ENCODE results near the gene OR2Y1.
"Not testable (repeated sequence)": the region's sequence is repeated elsewhere in the genome, so short reads cannot be mapped to it uniquely, and the experiment has no call there.

OR2Y1 gene

DNA sequence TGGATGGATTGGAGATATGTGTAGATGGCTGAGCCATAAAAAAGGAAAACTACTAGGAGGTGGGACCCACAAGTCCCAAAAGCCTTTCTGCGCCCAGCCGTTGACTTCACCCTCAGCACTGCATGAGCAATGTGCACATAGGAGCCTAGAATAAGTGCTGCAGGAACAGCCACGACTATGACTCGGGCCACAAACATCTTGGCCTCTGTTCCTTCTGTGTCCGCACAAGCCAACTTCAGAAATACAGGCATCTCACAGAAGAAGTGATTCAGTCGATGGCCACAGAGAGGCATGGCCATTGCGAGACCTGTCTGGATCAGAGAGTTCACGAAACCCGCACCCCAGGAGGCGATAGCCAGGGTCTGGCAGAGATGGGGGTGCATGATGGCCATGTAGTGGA lies 587 bp downstream of the OR2Y1 start:
- no peak for DNase-seq (ENCODE audit: low read depth in 2 of 2)

DNA sequence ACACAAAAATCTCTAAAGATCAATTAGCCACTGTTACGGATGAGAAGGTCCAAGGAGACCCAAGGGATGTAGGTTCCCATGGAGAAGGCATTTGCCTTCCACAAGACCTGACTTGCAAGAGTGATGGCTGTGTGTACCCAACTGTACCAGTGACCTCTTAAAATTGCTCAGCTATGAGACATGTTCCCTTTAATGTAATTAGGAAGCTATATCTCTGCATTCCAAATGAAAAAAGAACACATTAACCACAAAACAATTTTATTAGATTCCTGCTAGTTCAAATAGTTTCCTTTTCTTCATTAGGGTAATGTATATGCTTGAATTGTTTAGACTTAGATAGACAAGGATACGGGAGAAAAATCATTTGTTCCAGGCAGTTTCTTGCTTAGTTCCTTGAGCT lies 3.3 kb downstream of the OR2Y1 start:
- DNase-seq (ENCODE audit: low read depth in 2 of 2), result no peak

DNA sequence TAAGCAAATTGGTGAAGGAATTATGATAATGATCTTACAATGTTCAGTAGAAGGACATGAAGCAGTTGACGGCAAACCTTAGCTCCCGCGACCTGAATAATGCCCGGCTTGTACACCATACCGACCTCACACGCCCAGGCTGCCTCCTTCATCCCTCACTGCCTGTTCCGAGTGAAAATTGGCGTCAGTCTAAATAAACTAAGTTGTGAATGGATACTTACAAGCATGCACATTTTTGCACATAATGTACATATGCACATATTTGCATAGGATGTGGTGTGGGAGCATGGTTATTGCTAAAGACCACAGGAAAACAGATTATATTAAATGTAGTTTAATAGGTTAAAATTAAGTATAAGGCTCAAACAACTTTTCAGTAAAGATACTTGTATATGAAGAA lies 14.9 kb downstream of the OR2Y1 start:
- DNase-seq (ENCODE audit: low read depth in 2 of 2), result no peak

DNA sequence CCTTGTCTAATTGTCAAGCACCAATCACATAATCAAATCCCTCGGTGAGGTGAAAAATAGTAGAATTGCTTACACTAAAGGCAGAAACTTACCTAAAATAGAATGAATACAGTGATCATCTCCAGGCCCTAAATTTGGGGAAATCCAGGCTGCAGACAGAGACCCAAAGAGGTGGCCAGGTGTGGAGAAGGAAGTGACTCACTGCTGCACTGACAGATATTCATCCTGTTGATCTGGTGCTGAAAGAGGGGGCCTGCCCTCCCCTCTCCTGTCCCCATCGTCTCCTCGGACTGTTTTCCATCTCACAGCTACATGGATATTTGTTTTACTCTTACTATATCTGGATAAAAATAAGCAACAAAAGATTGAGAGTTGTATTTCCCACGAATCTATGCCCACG lies 15.9 kb downstream of the OR2Y1 start:
- no peak for DNase-seq (ENCODE audit: low read depth in 2 of 2)

GRCh38 chr5:180720486-180720885 lies 19.4 kb downstream of the OR2Y1 start:
- no peak for DNase-seq (ENCODE audit: low read depth in 2 of 2)

DNA sequence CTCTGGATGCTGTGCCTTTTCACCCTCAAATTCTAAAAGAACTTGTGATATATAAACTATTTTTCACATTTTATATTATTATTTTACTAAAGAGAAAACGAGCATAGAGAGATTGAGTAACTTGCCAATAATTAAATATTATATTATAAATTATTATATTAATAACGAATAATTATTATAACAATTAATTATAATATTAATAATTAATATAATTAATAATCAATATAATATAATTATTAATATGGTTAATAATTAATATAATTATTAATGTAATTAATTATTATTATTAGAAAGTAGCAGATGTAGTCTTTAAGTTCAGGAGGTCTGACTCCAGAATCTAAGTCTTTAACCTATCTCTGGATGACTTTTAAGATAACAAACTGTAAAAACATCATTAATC lies 20.1 kb downstream of the OR2Y1 start:
- DNase-seq (ENCODE audit: low read depth in 2 of 2), result no peak

GRCh38 chr5:180718810-180719453 lies 20.9 kb downstream of the OR2Y1 start:
- peak; percentile 6 to 14 for DNase-seq (ENCODE audit: low read depth in 2 of 2)

- DNase-seq (ENCODE audit: low read depth in 2 of 2), result no peak
These were observed 21.9 kb downstream of the OR2Y1 start for GRCh38 chr5:180717989-180718388.

GRCh38 chr5:180704362-180704761 lies 35.5 kb downstream of the OR2Y1 start:
- no peak for DNase-seq (ENCODE audit: low read depth in 2 of 2)

DNA sequence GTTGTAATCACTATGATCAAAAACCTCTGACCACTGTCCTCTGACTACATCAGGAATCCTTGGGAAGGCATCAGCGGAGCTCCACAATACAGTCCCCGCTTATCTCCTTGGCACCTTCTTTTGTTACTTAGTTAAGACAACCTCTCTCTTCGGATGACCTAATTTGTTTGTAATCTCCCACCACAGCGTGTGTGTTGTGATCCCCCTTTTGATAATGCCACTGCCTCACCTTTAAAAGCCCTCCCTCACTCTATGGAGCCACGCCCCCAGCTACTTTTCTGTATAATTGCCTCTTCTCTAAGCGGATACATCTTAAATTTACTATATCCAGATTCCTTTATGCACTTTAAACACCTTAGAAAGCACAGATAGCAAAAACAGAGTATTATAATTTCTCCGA lies 35.9 kb downstream of the OR2Y1 start:
- no peak for DNase-seq (ENCODE audit: low read depth in 2 of 2)

- not testable (repeated sequence) for DNase-seq (ENCODE audit: low read depth in 2 of 2)
These were observed 36.5 kb downstream of the OR2Y1 start for GRCh38 chr5:180703371-180703770.

DNA sequence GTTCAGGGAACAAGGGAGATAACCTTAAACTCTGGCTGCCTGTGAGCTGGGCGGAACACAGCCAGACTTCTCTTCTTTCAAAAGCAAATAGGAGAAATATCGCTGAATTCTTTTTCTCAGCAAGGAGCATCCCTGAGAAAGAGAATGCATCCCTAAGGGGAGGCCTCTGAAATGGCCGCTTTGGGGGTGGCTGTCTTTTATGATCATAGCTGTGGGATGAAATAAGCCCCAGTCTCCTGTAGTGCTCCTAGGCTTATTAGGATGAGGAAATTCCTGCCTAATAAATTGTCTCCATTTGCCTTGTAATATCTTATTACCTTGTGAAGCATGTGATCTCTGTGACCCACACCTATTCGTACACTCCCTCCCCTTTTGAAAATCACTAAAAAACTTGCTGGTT lies 39.4 kb downstream of the OR2Y1 start:
- DNase-seq (ENCODE audit: low read depth in 2 of 2), result not testable (repeated sequence)

- no peak for DNase-seq (ENCODE audit: low read depth in 2 of 2)
These were observed 40.8 kb downstream of the OR2Y1 start for GRCh38 chr5:180699042-180699441.

DNA sequence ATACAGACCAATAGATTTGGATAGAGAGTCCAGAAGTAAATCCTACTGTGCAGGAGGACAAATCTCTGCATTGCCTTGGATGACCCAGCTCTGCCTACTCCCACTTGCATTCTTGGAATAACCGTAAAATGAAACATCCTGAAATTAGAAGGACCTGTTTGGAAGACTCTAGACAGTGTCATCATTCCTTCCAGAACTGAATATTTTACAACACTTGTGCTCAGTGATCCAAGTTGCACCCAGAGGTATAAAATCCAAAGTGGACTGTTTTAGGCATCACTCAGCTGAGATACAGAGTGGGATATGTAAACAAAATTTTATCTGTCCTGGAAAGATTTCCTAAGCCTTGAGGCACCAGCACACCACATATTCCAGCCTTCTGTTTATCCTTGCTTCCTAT lies 43.7 kb downstream of the OR2Y1 start:
- DNase-seq (ENCODE audit: low read depth in 2 of 2), result no peak

GRCh38 chr5:180692429-180692828 lies 47.4 kb downstream of the OR2Y1 start:
- DNase-seq (ENCODE audit: low read depth in 2 of 2), result no peak

GRCh38 chr5:180691046-180691445 lies 48.8 kb downstream of the OR2Y1 start:
- no peak for DNase-seq (ENCODE audit: low read depth in 2 of 2)

GRCh38 chr5:180690562-180690961 lies 49.3 kb downstream of the OR2Y1 start:
- DNase-seq (ENCODE audit: low read depth in 2 of 2), result no peak

GRCh38 chr5:180689775-180690174 lies 50.1 kb downstream of the OR2Y1 start:
- no peak for DNase-seq (ENCODE audit: low read depth in 2 of 2)

Data from activated CD4-positive, alpha-beta T cell treated with anti-CD3 and anti-CD28 coated beads for 24 hours (primary cell).